Peyer's patch (tissue), 4 donors: ENCODE data around the gene AANAT. TPM values are rescaled to one million over a fixed set of nuclear protein-coding genes. Genes with fewer than 3 reads are reported as not detected.

ENCODE experiments used
- DNase-seq, 3 donors: peaks; one replicate each; pipeline ENCODE4 v3.0.0-alpha.2; 2017 to 2019
- H3K27ac ChIP-seq, 4 donors: fragments of 200-600 bp; sonication (generic); one replicate each; pipeline ENCODE4 v1.5.1; 2016 to 2019
- H3K27me3 ChIP-seq, 2 donors: fragments of 200-600 bp; sonication (generic); one replicate each; pipeline ENCODE4 v1.5.1; 2019
- H3K36me3 ChIP-seq, 3 donors: fragments of 200-600 bp; sonication (generic); one replicate each; pipeline ENCODE4 v1.5.1; 2016 to 2019
- H3K4me1 ChIP-seq, 4 donors: fragments of 200-600 bp; sonication (generic); one replicate each; pipeline ENCODE4 v1.5.1; 2016 to 2019
- H3K4me3 ChIP-seq, 4 donors: fragments of 200-600 bp; sonication (generic); 1 replicate in 3 of 4; 2 replicates in 1 of 4; pipeline ENCODE4 v1.5.1; 2016 to 2019; ENCODE audit warnings: mild to moderate bottlenecking in 1 of 4
- H3K9me3 ChIP-seq, 4 donors: fragments of 200-600 bp; sonication (generic); one replicate each; pipeline ENCODE4 v1.5.1; 2016 to 2019; ENCODE audit warnings: mild to moderate bottlenecking in 1 of 4
- POLR2A ChIP-seq, 2 donors: fragments of 450-650 bp; IDR thresholded peaks; one replicate each; pipeline ENCODE4 v1.5.1; 2017; ENCODE audit warnings: antibody characterized with exemption in 2 of 2, mild to moderate bottlenecking in 2 of 2, moderate library complexity in 2 of 2
- total RNA-seq, 4 donors: library from RNA; depleted of rRNA; stranded (reverse); fragments of >200 nt; gene quantifications; one replicate each; pipeline ENCODE4 v1.1.0, GENCODE V29; 2016
- TF ChIP-seq, protein P1 (sequence below), 6 experiments: fragments of 450-650 bp in 4 of 6; fragments of 200-600 bp in 2 of 6; sonication (generic) in 1 of 6; IDR thresholded peaks; one replicate each; pipeline ENCODE4 v1.5.1; 2017 to 2019; ENCODE audit warnings: antibody characterized with exemption in 6 of 6, mild to moderate bottlenecking in 3 of 6, moderate library complexity in 1 of 6

Gene AANAT
- total RNA-seq, 4 donors from 2014 or later = not detected

DNA sequence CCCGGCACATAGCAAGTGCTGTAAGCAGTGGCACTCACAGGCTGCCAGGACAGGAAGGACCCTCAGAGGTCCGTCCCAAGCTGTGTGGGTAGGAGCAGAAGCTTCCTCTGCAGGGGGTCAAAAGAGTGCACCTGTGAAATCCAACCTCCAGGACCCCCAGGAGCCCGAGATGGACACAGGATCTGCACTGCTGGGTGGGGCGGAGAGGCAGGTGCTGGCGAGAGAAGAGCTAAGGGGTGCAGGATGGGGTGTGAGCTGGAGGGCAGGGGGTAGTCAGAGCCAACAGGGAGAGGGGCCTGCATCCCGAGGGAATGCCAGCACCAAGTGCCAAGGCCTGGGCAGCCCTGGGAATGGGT is 650 bp upstream of the AANAT start:
- Histone ChIP-seq H3K27me3 (no peaks in the 10 kb centered on the region), H3K4me3 (no peak overlapping the region), H3K4me1 (peaks cover 0 to 9% (median 0%) of the 10 kb centered on the region in 4 donors), H3K9me3 (no peaks in the 10 kb centered on the region), H3K36me3 (peaks cover 0 to 4% (median 0%) of the 10 kb centered on the region in 3 donors), H3K27ac (no peak overlapping the region)
- no peak for TF ChIP-seq POLR2A (IDR thresholded peaks at IDR 0.05)
- TF ChIP-seq, protein P1, sequence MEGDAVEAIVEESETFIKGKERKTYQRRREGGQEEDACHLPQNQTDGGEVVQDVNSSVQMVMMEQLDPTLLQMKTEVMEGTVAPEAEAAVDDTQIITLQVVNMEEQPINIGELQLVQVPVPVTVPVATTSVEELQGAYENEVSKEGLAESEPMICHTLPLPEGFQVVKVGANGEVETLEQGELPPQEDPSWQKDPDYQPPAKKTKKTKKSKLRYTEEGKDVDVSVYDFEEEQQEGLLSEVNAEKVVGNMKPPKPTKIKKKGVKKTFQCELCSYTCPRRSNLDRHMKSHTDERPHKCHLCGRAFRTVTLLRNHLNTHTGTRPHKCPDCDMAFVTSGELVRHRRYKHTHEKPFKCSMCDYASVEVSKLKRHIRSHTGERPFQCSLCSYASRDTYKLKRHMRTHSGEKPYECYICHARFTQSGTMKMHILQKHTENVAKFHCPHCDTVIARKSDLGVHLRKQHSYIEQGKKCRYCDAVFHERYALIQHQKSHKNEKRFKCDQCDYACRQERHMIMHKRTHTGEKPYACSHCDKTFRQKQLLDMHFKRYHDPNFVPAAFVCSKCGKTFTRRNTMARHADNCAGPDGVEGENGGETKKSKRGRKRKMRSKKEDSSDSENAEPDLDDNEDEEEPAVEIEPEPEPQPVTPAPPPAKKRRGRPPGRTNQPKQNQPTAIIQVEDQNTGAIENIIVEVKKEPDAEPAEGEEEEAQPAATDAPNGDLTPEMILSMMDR (IDR thresholded peaks at IDR 0.05) = no peak
- DNase-seq = no peak

DNA sequence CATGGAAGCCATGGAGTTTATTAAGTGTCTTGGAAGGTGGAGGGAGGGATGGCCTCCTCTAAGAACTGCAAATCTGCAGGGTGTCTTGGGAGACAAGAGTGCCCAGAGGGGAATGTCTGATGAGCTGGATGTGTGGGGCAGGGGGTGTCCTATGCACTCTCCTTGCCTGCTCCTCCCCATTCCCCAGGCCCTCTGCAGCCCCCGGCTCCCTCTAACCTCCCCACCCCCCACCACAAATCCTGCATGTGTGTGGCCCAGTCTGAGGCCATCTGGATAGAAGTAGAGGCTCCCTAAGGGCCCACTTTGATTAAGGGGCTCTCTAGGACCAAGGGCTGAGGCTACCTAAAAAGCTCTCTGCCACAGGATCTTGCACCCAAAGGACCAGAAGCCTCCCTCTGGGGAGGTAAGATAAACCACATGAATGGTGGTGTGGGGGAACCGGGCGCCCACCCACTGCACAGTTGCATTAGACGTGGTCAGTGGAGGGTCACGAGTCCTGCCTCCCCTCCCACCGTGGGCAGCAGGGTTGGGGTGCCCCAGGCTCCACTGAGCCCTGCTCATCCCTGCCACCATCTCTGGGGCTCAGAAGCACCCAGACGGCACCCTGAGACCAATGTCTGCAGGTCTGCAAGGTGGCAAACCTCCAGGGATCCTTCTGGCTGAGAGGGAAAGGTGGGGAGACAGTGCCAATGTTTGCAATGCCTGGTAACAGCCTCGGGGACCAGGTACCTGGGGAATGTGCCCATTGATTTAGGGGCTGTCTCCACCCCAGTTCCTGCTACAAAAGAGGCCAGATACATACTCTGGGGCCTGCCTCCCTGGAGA is 618 bp downstream of the AANAT start:
- H3K27ac ChIP-seq = peak overlapping the region in 1 of 4 donors; percentile 38
- DNase-seq = no peak
- TF ChIP-seq POLR2A (IDR thresholded peaks at IDR 0.05) = no peak
- TF ChIP-seq, protein P1 (IDR thresholded peaks at IDR 0.05) = no peak
- peaks cover 0 to 11% (median 0%) of the 10 kb centered on the region in 3 donors for H3K36me3 ChIP-seq
- no peaks in the 10 kb centered on the region for H3K27me3 ChIP-seq
- H3K4me1 ChIP-seq = peaks cover 0 to 9% (median 0%) of the 10 kb centered on the region in 4 donors
- H3K9me3 ChIP-seq = no peaks in the 10 kb centered on the region
- H3K4me3 ChIP-seq = no peak overlapping the region

DNA sequence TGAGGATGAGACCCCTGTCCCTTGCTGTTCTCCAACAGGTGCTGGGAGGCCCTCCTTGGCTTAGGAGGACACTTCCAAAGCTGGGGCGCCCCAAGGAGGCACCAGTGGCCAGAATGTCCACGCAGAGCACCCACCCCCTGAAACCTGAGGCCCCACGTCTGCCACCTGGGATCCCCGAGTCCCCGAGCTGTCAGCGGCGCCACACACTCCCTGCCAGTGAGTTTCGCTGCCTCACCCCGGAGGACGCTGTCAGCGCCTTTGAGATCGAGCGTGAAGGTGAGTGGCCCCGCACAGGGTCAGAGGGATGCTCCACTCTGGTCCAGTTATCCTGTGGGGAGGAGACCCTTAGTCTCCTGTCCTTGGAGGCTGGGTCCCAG is 1.2 kb downstream of the AANAT start:
- no peak for DNase-seq
- Histone ChIP-seq H3K4me1 (peaks cover 0 to 9% (median 0%) of the 10 kb centered on the region in 4 donors), H3K4me3 (no peak overlapping the region), H3K9me3 (no peaks in the 10 kb centered on the region), H3K27me3 (no peaks in the 10 kb centered on the region), H3K36me3 (peaks cover 0 to 11% (median 0%) of the 10 kb centered on the region in 3 donors), H3K27ac (peak overlapping the region in 1 of 4 donors; percentile 38)
- TF ChIP-seq, protein P1 (IDR thresholded peaks at IDR 0.05) = no peak
- TF ChIP-seq POLR2A (IDR thresholded peaks at IDR 0.05) = no peak

DNA sequence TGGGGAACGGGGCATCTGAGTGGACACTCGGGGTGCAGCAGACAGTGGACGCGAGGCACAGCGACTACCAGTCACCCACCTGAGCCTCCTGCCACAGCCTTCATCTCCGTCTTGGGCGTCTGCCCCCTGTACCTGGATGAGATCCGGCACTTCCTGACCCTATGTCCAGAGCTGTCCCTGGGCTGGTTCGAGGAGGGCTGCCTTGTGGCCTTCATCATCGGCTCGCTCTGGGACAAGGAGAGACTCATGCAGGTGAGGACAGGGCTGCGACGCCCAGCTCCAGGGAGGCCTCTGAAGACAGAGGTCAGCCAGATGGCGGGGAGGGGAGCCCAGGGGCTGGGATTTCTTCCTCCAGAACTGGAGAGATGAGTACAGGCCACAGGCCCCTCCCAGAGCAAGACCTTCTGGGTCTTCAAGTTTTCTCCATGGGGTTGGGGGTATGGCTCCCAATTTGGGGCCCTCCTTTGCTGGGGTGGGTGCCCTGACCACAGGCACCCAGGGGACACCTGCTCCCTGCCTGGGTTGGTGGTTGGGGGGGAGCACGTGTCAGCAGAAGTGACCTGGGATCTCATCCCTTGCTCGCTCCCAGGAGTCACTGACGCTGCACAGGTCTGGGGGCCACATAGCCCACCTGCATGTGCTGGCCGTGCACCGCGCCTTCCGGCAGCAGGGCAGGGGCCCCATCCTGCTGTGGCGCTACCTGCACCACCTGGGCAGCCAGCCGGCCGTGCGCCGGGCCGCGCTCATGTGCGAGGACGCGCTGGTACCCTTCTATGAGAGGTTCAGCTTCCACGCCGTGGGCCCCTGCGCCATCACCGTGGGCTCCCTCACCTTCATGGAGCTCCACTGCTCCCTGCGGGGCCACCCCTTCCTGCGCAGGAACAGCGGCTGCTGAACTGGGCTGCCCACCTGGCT is 1.9 kb downstream of the AANAT start:
- DNase-seq = no peak
- Histone ChIP-seq H3K4me1 (peaks cover 0 to 9% (median 0%) of the 10 kb centered on the region in 4 donors), H3K27ac (no peak overlapping the region), H3K27me3 (no peaks in the 10 kb centered on the region), H3K36me3 (peaks cover 0 to 11% (median 0%) of the 10 kb centered on the region in 3 donors), H3K4me3 (no peak overlapping the region), H3K9me3 (no peaks in the 10 kb centered on the region)
- TF ChIP-seq, protein P1 (IDR thresholded peaks at IDR 0.05) = no peak
- TF ChIP-seq POLR2A (IDR thresholded peaks at IDR 0.05) = no peak

DNA sequence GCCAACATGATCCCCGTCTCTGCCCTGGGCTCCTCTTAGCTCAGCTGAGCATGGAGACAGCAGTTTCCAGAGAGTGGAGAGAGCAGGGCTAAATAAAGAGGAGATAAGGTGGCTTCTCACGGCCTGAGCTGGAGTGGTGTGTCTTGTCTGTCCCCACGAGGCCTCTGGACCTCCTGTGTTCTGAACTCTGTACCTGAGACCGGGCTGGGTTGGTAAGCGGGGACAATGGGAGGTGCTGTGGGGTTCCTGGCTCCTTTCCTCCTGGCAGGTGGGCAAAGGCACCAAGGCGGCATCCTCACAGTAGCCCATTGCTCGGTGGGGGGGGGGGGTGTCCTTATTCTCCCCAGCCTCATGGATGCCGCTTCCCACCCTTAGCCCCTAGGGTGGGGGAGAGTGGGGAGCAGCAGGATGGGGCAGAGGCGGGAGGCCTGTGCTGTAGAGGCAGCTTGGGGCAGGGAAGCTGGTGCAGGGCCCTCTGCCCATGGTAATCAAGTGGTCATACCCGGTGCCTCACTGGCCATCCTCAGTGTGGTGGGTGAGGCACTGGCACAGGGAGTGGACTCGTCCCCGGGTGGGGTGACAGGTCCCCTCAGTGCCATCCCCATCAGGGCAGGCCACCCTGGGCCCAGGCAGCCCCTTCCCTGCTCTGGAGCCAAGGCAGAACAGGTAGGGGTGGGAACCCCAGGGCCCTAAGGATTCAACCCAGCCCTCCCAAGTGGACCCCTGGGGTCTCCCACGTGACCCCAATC is 2.8 kb downstream of the AANAT start:
- no peak overlapping the region for H3K4me3 ChIP-seq
- H3K9me3 ChIP-seq = no peaks in the 10 kb centered on the region
- peaks cover 0 to 9% (median 0%) of the 10 kb centered on the region in 4 donors for H3K4me1 ChIP-seq
- TF ChIP-seq, protein P1 (IDR thresholded peaks at IDR 0.05) = no peak
- no peak for TF ChIP-seq POLR2A (IDR thresholded peaks at IDR 0.05)
- DNase-seq = no peak
- H3K27ac ChIP-seq = no peak overlapping the region
- H3K36me3 ChIP-seq = peaks cover 0 to 11% (median 0%) of the 10 kb centered on the region in 3 donors
- H3K27me3 ChIP-seq = no peaks in the 10 kb centered on the region
